ENCODE results near the gene TP53I11. TPM values are rescaled to one million over a fixed set of nuclear protein-coding genes. Genes with fewer than 3 reads are reported as not detected.

TP53I11 gene
- total and polyA plus RNA-seq, 9 of the 15 experiments (the other 6 are each of a cell fraction or from before 2014, with no cell fraction given): 0.14 to 2.5 (median 1.2) TPM; not detected in 2

- peak; percentile 72 to 86 (median 76) for DNase-seq (ENCODE audit: extremely low read depth in 1 of 4, low spot score in 3 of 4)
- peaks cover 4 to 17% of the 10 kb centered on the region in 2 experiments; a peak in 4 of 5 replicates for H3K4me1 ChIP-seq (replicated peaks in 1 of 2; ENCODE audit: control insufficient read depth in 2 of 2, insufficient read depth in 2 of 2, low read length in 2 of 2)
- 3% methylated on average over 19 of the region's 24 CpGs for WGBS (ENCODE audit: insufficient coverage, low coverage, missing lambda C conversion rate)
- no peaks in the 10 kb centered on the region for H3K36me3 ChIP-seq (ENCODE audit: control insufficient read depth, insufficient read depth, low read length)
- ATAC-seq: peak; percentile 95
- ChIA-PET CTCF (ENCODE audit: low intra/inter-chr PET ratio) (interaction anchor here (0.7 to 3.1 kb wide), 7 partner anchors 166 to 355 kb away, joined by 3 to 42 read pairs (median 3); no protein-coding TSS in a partner anchor), POLR2A (interaction anchor here (0.6 to 0.7 kb wide), 2 partner anchors 289 to 298 kb away, joined by 3 to 4 read pairs; no protein-coding TSS in a partner anchor)
- peak; percentile 93 for FAIRE-seq
- H3K4me2 ChIP-seq (ENCODE audit: insufficient read depth, low read length): no peak overlapping the region; the same call in 1 of the 2 replicates
- intact Hi-C loops (cut with micrococcal nuclease) (loop anchor here (1.0 to 5.0 kb wide), 2 partner anchors 290 to 354 kb away; no protein-coding TSS in a partner anchor), in situ Hi-C loops (cut with MboI) (loop anchor here (5.0 kb wide), 2 partner anchors 289 to 354 kb away; no protein-coding TSS in a partner anchor)
- no peak overlapping the region for H3K4me3 ChIP-seq
- H3K79me2 ChIP-seq (ENCODE audit: control insufficient read depth, insufficient read depth, low read length): no peaks in the 10 kb centered on the region
- H3K9me1 ChIP-seq (ENCODE audit: control insufficient read depth, insufficient read depth, low read length): peaks cover 6% of the 10 kb centered on the region
- BruUV-seq (replicated peaks): no TSS peak
- H3K27me3 ChIP-seq (ENCODE audit: control insufficient read depth in 2 of 2, insufficient read depth in 2 of 2, low read length in 2 of 2): peaks cover 8 to 51% of the 10 kb centered on the region in 2 experiments; a peak in 4 of 5 replicates
- 0 out of 2 replicates have a peak, but pooled peaks cover 3% of the 10 kb centered on the region for H4K20me1 ChIP-seq (replicated peaks; ENCODE audit: control insufficient read depth, insufficient read depth, low read length)
- 0 out of 4 replicates have a peak overlapping the region, but pooled peaks of 1 of the 2 experiments have one; percentile 19 for H3K9ac ChIP-seq (ENCODE audit: insufficient read depth in 1 of 2, low read depth in 2 of 2, low read length in 2 of 2)
- H2AFZ ChIP-seq (ENCODE audit: low read depth, low read length): peak overlapping the region; percentile 64; the same call in 1 of the 2 replicates
- no peaks in the 10 kb centered on the region for H3K9me3 ChIP-seq (replicated peaks; ENCODE audit: control insufficient read depth, insufficient read depth, low read depth, low read length)
- no peak overlapping the region for H3K27ac ChIP-seq (ENCODE audit: extremely low read depth, low read depth, low read length)
- TF ChIP-seq, protein P1, sequence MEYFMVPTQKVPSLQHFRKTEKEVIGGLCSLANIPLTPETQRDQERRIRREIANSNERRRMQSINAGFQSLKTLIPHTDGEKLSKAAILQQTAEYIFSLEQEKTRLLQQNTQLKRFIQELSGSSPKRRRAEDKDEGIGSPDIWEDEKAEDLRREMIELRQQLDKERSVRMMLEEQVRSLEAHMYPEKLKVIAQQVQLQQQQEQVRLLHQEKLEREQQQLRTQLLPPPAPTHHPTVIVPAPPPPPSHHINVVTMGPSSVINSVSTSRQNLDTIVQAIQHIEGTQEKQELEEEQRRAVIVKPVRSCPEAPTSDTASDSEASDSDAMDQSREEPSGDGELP (CRISPR knock-in tag; IDR thresholded peaks at IDR 0.05; ENCODE audit: borderline replicate concordance): peak; percentile 55
- TF ChIP-seq ZNF12 (CRISPR knock-in tag; IDR thresholded peaks at IDR 0.05): peak; percentile 94
- no peak for TF ChIP-seq HMBOX1 (IDR thresholded peaks at IDR 0.05)
- TF ChIP-seq DEAF1 (CRISPR knock-in tag; IDR thresholded peaks at IDR 0.05): peak; percentile 52; the same call in 1 of the 2 replicates
- TF ChIP-seq PCBP2 (IDR thresholded peaks at IDR 0.05; ENCODE audit: low read depth, low read length, poor library complexity, severe bottlenecking): no peak
- peak; percentile 67; the same call in 1 of the 2 replicates for TF ChIP-seq REST (IDR thresholded peaks at IDR 0.05; ENCODE audit: borderline replicate concordance)
- TF ChIP-seq REST (CRISPR knock-in tag; IDR thresholded peaks at IDR 0.05; ENCODE audit: low read depth): no peak
Observed at GRCh38 chr11:44911029-44911814, 39.5 kb downstream of the TP53I11 start.

All from K562 (cell line).